K562 (cell line): ENCODE data around the gene IMP4. TPM values are rescaled to one million over a fixed set of nuclear protein-coding genes. Genes with fewer than 3 reads are reported as not detected.
A peak's percentile ranks its signal among the peaks of the same experiment; 100 is the strongest.

Experiments
- CAMTA2 ChIP-seq: fragments of 250-450 bp; sonication (Bioruptor Pico); conservative IDR thresholded peaks from 2 replicates; pipeline ENCODE4 v1.5.1; 2022
- CREB3L1 ChIP-seq: fragments of 450-650 bp; IDR thresholded peaks from 2 replicates; pipeline ENCODE4 v1.6.1; 2014; ENCODE audit warnings: low read depth, mild to moderate bottlenecking, moderate library complexity, borderline replicate concordance
- CTBP1 ChIP-seq: fragments of 450-650 bp; IDR thresholded peaks from 2 replicates; pipeline ENCODE4 v1.6.1; 2016; ENCODE audit warnings: borderline replicate concordance
- CTCF ChIP-seq, 3 experiments: IDR thresholded peaks in 2 of 3; conservative IDR thresholded peaks in 1 of 3; 2 replicates each; pipeline ENCODE4 v1.5.1; 2011 to 2012; ENCODE audit warnings: low read length in 3 of 3, mild to moderate bottlenecking in 3 of 3, control low read depth in 2 of 3, improper control_type of control experiment in 1 of 3, inconsistent platforms in 1 of 3, low read depth in 1 of 3, mixed read lengths in 1 of 3, moderate library complexity in 1 of 3; ENCODE audit not compliant: insufficient read depth in 2 of 3
- CXXC5 ChIP-seq: fragments of 250-450 bp; sonication (Bioruptor Pico); IDR thresholded peaks from 2 replicates; pipeline ENCODE4 v1.8.0; 2022; ENCODE audit warnings: inconsistent platforms, mild to moderate bottlenecking, moderate library complexity
- DDX20 ChIP-seq: fragments of 450-650 bp; IDR thresholded peaks from 2 replicates; pipeline ENCODE4 v1.6.1; 2016; ENCODE audit warnings: missing genetic modification characterization, low read depth, mild to moderate bottlenecking, missing compliant biosample characterization, moderate library complexity
- MAFF ChIP-seq: IDR thresholded peaks from 2 replicates; pipeline ENCODE4 v1.6.1; 2012; ENCODE audit warnings: low read length, improper control_type of control experiment
- MBD1 ChIP-seq: fragments of 250-450 bp; sonication (Bioruptor Pico); IDR thresholded peaks from 2 replicates; pipeline ENCODE4 v1.8.0; 2022; ENCODE audit warnings: inconsistent platforms
- RBM15 ChIP-seq: fragments of 200-400 bp; formaldehyde crosslinking; IDR thresholded peaks from 2 replicates; pipeline ENCODE4 v1.6.1; 2018; ENCODE audit warnings: mild to moderate bottlenecking, low read length, moderate library complexity; ENCODE audit not compliant: insufficient read depth
- TEAD4 ChIP-seq, 2 experiments: sonication (generic) in 1 of 2; formaldehyde crosslinking in 1 of 2; IDR thresholded peaks; 2 replicates each; pipeline versions ENCODE4 v1.6.1 to v1.8.0; 2012 to 2022; ENCODE audit warnings: borderline replicate concordance in 1 of 2, inconsistent platforms in 1 of 2, low read length in 1 of 2, mild to moderate bottlenecking in 1 of 2, missing genetic modification reagents in 1 of 2
- ZNF57 ChIP-seq: fragments of 450-650 bp; formaldehyde crosslinking; IDR thresholded peaks from 2 replicates; pipeline ENCODE4 v1.4.0; 2020; ENCODE audit warnings: mild to moderate bottlenecking, moderate library complexity
- polyA plus RNA-seq, 8 experiments: library from polyadenylated mRNA; depleted of rRNA in 4 of 8; stranded (reverse) in 5 of 8; unstranded in 3 of 8; fragments of >200 nt; fragmentation: Nextera tagmentation in 2 of 8; fragmentation: Illumina TruSeq in 1 of 8; extraction: Ambion mirVana in 2 of 8; extraction: Trizol in 1 of 8; gene quantifications; 2 replicates each; pipeline versions ENCODE4 v1.2.1 to v1.2.3, GENCODE V29; 2011 to 2014; ENCODE audit warnings: inconsistent platforms in 1 of 8, missing spikeins in 1 of 8
- total RNA-seq, 7 experiments: library from RNA; depleted of rRNA in 6 of 7; stranded (reverse); fragments of >200 nt in 6 of 7; fragmentation: Illumina TruSeq in 2 of 7; extraction: Trizol in 2 of 7; gene quantifications; 2 replicates each; pipeline versions ENCODE4 v1.2.1 to v1.2.3, GENCODE V29; 2011 to 2021; ENCODE audit warnings: low replicate concordance in 1 of 7
- TF ChIP-seq, protein P1 (sequence below): fragments of 250-450 bp; sonication (Bioruptor Pico); IDR thresholded peaks from 2 replicates; pipeline ENCODE4 v1.8.0; 2021; ENCODE audit warnings: borderline replicate concordance, mild to moderate bottlenecking, moderate library complexity; ENCODE audit not compliant: poor library complexity, severe bottlenecking
- TF ChIP-seq, protein P2 (sequence below): fragments of 150-350 bp; conservative IDR thresholded peaks from 2 replicates; pipeline ENCODE4 v1.6.1; 2014; ENCODE audit warnings: low read length
- TF ChIP-seq, protein P3 (sequence below): fragments of 450-650 bp; IDR thresholded peaks from 2 replicates; pipeline ENCODE4 v1.7.1; 2018; ENCODE audit warnings: mild to moderate bottlenecking, low read depth; ENCODE audit not compliant: partially characterized antibody

The IMP4 gene
- total and polyA plus RNA-seq, 9 of the 15 experiments (the other 6 are each of a cell fraction or from before 2014, with no cell fraction given): 35.4 to 209 (median 100.0) TPM

GRCh38 chr2:130372055-130372832 is 29.5 kb downstream of the IMP4 start (continued):
- TF ChIP-seq, protein P1, sequence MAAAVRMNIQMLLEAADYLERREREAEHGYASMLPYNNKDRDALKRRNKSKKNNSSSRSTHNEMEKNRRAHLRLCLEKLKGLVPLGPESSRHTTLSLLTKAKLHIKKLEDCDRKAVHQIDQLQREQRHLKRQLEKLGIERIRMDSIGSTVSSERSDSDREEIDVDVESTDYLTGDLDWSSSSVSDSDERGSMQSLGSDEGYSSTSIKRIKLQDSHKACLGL (CRISPR knock-in tag): no peak
- TF ChIP-seq TEAD4 (IDR thresholded peaks at IDR 0.05; ENCODE audit: low read length) (peak; percentile 43; the same call in 1 of the 2 replicates), TEAD4 (CRISPR knock-in tag; IDR thresholded peaks at IDR 0.05; ENCODE audit: borderline replicate concordance) (no peak), CTCF (IDR thresholded peaks at IDR 0.05 in 2 of 3, conservative IDR thresholded peaks at IDR 0.05 in 1 of 3; ENCODE audit: insufficient read depth in 2 of 3, low read depth in 1 of 3, low read length in 3 of 3) (peak; percentile 86 to 92 (median 87)), CAMTA2 (CRISPR knock-in tag) (no peak; the same call in 1 of the 2 replicates), RBM15 (no peak), CREB3L1 (0 out of 2 replicates have a peak, but pooled peaks have one; percentile 52), CXXC5 (CRISPR knock-in tag) (peak; percentile 92), MBD1 (CRISPR knock-in tag) (no peak), ZNF57 (CRISPR knock-in tag) (no peak), MAFF (no peak), DDX20 (tag) (no peak), CTBP1 (peak; percentile 96)
- TF ChIP-seq, protein P2, sequence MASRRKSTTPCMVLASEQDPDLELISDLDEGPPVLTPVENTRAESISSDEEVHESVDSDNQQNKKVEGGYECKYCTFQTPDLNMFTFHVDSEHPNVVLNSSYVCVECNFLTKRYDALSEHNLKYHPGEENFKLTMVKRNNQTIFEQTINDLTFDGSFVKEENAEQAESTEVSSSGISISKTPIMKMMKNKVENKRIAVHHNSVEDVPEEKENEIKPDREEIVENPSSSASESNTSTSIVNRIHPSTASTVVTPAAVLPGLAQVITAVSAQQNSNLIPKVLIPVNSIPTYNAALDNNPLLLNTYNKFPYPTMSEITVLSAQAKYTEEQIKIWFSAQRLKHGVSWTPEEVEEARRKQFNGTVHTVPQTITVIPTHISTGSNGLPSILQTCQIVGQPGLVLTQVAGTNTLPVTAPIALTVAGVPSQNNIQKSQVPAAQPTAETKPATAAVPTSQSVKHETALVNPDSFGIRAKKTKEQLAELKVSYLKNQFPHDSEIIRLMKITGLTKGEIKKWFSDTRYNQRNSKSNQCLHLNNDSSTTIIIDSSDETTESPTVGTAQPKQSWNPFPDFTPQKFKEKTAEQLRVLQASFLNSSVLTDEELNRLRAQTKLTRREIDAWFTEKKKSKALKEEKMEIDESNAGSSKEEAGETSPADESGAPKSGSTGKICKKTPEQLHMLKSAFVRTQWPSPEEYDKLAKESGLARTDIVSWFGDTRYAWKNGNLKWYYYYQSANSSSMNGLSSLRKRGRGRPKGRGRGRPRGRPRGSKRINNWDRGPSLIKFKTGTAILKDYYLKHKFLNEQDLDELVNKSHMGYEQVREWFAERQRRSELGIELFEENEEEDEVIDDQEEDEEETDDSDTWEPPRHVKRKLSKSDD: no peak
- TF ChIP-seq, protein P3, sequence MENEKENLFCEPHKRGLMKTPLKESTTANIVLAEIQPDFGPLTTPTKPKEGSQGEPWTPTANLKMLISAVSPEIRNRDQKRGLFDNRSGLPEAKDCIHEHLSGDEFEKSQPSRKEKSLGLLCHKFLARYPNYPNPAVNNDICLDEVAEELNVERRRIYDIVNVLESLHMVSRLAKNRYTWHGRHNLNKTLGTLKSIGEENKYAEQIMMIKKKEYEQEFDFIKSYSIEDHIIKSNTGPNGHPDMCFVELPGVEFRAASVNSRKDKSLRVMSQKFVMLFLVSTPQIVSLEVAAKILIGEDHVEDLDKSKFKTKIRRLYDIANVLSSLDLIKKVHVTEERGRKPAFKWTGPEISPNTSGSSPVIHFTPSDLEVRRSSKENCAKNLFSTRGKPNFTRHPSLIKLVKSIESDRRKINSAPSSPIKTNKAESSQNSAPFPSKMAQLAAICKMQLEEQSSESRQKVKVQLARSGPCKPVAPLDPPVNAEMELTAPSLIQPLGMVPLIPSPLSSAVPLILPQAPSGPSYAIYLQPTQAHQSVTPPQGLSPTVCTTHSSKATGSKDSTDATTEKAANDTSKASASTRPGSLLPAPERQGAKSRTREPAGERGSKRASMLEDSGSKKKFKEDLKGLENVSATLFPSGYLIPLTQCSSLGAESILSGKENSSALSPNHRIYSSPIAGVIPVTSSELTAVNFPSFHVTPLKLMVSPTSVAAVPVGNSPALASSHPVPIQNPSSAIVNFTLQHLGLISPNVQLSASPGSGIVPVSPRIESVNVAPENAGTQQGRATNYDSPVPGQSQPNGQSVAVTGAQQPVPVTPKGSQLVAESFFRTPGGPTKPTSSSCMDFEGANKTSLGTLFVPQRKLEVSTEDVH: no peak
